Breast epithelium (tissue), 4 donors: ENCODE data around the gene MRTFA. TPM values are rescaled to one million over a fixed set of nuclear protein-coding genes. Genes with fewer than 3 reads are reported as not detected.
A peak's percentile ranks its signal among the peaks of the same experiment; 100 is the strongest.

Source experiments
- DNase-seq, 2 donors: peaks; one replicate each; pipeline ENCODE4 v3.0.0-alpha.2; 2019; ENCODE audit warnings: low spot score in 2 of 2
- H3K27ac ChIP-seq, 2 donors: fragments of 200-600 bp; sonication (generic) in 1 of 2; one replicate each; pipeline ENCODE4 v1.5.1; 2016 to 2019; ENCODE audit warnings: mild to moderate bottlenecking in 1 of 2
- H3K27me3 ChIP-seq, 2 donors: fragments of 200-600 bp; sonication (generic) in 1 of 2; one replicate each; pipeline versions ENCODE4 v1.5.1 to v1.6.0; 2017 to 2019; ENCODE audit warnings: control low read depth in 1 of 2, mild to moderate bottlenecking in 1 of 2
- H3K36me3 ChIP-seq: fragments of 200-600 bp; one replicate; pipeline ENCODE4 v1.5.1; 2019
- H3K4me1 ChIP-seq, 2 donors: fragments of 200-600 bp; sonication (generic); one replicate each; pipeline ENCODE4 v1.5.1; 2016 to 2019; ENCODE audit warnings: control low read depth in 1 of 2
- H3K4me3 ChIP-seq, 3 donors: fragments of 200-600 bp; sonication (generic); 1 replicate in 2 of 3; 2 replicates in 1 of 3; pipeline ENCODE4 v1.5.1; 2016 to 2019; ENCODE audit warnings: mild to moderate bottlenecking in 3 of 3, moderate library complexity in 2 of 3
- H3K9me3 ChIP-seq, 2 donors: fragments of 200-600 bp; sonication (generic) in 1 of 2; one replicate each; pipeline ENCODE4 v1.5.1; 2016 to 2019; ENCODE audit warnings: control low read depth in 1 of 2
- CTCF ChIP-seq, 3 donors: fragments of 450-650 bp; IDR thresholded peaks; one replicate each; pipeline ENCODE4 v1.5.1; 2016 to 2017; ENCODE audit warnings: antibody characterized with exemption in 3 of 3, mild to moderate bottlenecking in 3 of 3, moderate library complexity in 3 of 3
- POLR2A ChIP-seq: fragments of 450-650 bp; IDR thresholded peaks from one replicate; pipeline ENCODE4 v1.6.1; 2016; ENCODE audit warnings: antibody characterized with exemption, mild to moderate bottlenecking, moderate library complexity
- POLR2AphosphoS5 ChIP-seq, 3 donors: sonication (generic); formaldehyde crosslinking; IDR thresholded peaks; one replicate each; pipeline ENCODE4 v1.6.1; 2017; ENCODE audit warnings: antibody characterized with exemption in 3 of 3
- intact Hi-C: fragments of 100-400 bp; cut with DNase I; formaldehyde crosslinking; loops from one replicate; pipeline ENCODE4 v1.15.1; 2023; ENCODE audit warnings: low total_unique reads
- total RNA-seq, 3 donors: library from RNA; depleted of rRNA; stranded (reverse); fragments of >200 nt; gene quantifications; one replicate each; pipeline ENCODE4 v1.1.0, GENCODE V29; 2016

The MRTFA gene
- total RNA-seq, 3 donors from 2014 or later, result 47.0 to 69.2 (median 65.7) TPM

GRCh38 chr22:40610329-40610850 is 26.1 kb downstream of the MRTFA start:
- Histone ChIP-seq H3K4me1 (peaks cover 4% of the 10 kb centered on the region in 2 donors), H3K36me3 (no peaks in the 10 kb centered on the region), H3K4me3 (no peak overlapping the region), H3K9me3 (no peaks in the 10 kb centered on the region), H3K27ac (no peak overlapping the region), H3K27me3 (no peaks in the 10 kb centered on the region)
- no peak for TF ChIP-seq CTCF (IDR thresholded peaks at IDR 0.05)
- TF ChIP-seq POLR2A, result no peak
- TF ChIP-seq POLR2AphosphoS5 (IDR thresholded peaks at IDR 0.05), result no peak
- intact Hi-C loops, result no loop called here
- no peak for DNase-seq

- Histone ChIP-seq H3K4me1 (peaks cover 4% of the 10 kb centered on the region in 2 donors), H3K27me3 (no peaks in the 10 kb centered on the region), H3K9me3 (no peaks in the 10 kb centered on the region), H3K4me3 (no peak overlapping the region), H3K27ac (no peak overlapping the region), H3K36me3 (no peaks in the 10 kb centered on the region)
- no peak for TF ChIP-seq POLR2AphosphoS5 (IDR thresholded peaks at IDR 0.05)
- no peak for TF ChIP-seq POLR2A
- TF ChIP-seq CTCF (IDR thresholded peaks at IDR 0.05), result no peak
- DNase-seq, result no peak
- intact Hi-C loops, result no loop called here
These were observed 27.3 kb downstream of the MRTFA start for GRCh38 chr22:40609216-40609615.

GRCh38 chr22:40607506-40607905 is 29.0 kb downstream of the MRTFA start:
- H3K36me3 ChIP-seq, result no peaks in the 10 kb centered on the region
- intact Hi-C loops, result no loop called here
- H3K27me3 ChIP-seq, result no peaks in the 10 kb centered on the region
- H3K4me1 ChIP-seq, result peaks cover 4% of the 10 kb centered on the region in 2 donors
- H3K9me3 ChIP-seq, result no peaks in the 10 kb centered on the region
- H3K27ac ChIP-seq, result no peak overlapping the region
- DNase-seq, result no peak
- TF ChIP-seq POLR2AphosphoS5 (IDR thresholded peaks at IDR 0.05) (no peak), POLR2A (no peak), CTCF (IDR thresholded peaks at IDR 0.05) (no peak)
- H3K4me3 ChIP-seq, result no peak overlapping the region

GRCh38 chr22:40606306-40606705 is 30.2 kb downstream of the MRTFA start:
- TF ChIP-seq CTCF (IDR thresholded peaks at IDR 0.05) (no peak), POLR2AphosphoS5 (IDR thresholded peaks at IDR 0.05) (no peak), POLR2A (no peak)
- peak overlapping the region in 1 of 2 donors; percentile 51 for H3K27ac ChIP-seq
- H3K36me3 ChIP-seq, result no peaks in the 10 kb centered on the region
- intact Hi-C loops, result no loop called here
- no peaks in the 10 kb centered on the region for H3K9me3 ChIP-seq
- no peak for DNase-seq
- no peaks in the 10 kb centered on the region for H3K27me3 ChIP-seq
- no peak overlapping the region for H3K4me3 ChIP-seq
- H3K4me1 ChIP-seq, result peaks cover 4 to 5% of the 10 kb centered on the region in 2 donors

DNA sequence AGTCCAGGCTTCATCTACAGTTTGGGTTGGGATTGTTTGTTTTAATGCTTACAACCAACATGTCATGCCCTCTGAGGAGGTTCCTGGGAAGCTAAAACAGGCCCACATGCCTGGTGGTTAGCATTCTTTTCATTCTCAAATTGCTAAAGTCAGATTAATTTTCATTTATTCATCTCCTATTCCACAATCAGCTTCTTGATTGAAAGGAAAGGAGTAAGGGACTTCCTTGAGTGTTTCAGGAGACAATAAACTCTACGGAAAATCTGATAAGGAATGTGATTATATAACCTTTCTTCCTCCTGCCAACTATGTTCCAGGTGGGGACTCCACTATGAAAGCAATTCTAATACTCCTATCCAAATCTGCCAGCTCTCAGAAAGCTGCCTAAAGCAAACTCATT is 30.8 kb downstream of the MRTFA start:
- Histone ChIP-seq H3K9me3 (no peaks in the 10 kb centered on the region), H3K27ac (peak overlapping the region; percentile 27 to 51), H3K27me3 (no peaks in the 10 kb centered on the region), H3K4me1 (peaks cover 4 to 8% of the 10 kb centered on the region in 2 donors), H3K36me3 (no peaks in the 10 kb centered on the region), H3K4me3 (no peak overlapping the region)
- no peak for DNase-seq
- intact Hi-C loops, result no loop called here
- TF ChIP-seq POLR2AphosphoS5 (IDR thresholded peaks at IDR 0.05) (no peak), CTCF (IDR thresholded peaks at IDR 0.05) (no peak), POLR2A (no peak)
